Activated CD8-positive, alpha-beta memory T cell treated with anti-CD3 and anti-CD28 coated beads for 1 hour (primary cell): ENCODE measurements around the gene ITGB8.
"Not testable (repeated sequence)": the region's sequence is repeated elsewhere in the genome, so short reads cannot be mapped to it uniquely, and the experiment has no call there.

Experiments used
- DNase-seq, 2 donors: peaks; one replicate each; pipeline ENCODE4 v3.0.0-alpha.2; 2020; ENCODE audit warnings: low read depth in 1 of 2; ENCODE audit errors: extremely low read depth in 1 of 2

The ITGB8 gene

DNA sequence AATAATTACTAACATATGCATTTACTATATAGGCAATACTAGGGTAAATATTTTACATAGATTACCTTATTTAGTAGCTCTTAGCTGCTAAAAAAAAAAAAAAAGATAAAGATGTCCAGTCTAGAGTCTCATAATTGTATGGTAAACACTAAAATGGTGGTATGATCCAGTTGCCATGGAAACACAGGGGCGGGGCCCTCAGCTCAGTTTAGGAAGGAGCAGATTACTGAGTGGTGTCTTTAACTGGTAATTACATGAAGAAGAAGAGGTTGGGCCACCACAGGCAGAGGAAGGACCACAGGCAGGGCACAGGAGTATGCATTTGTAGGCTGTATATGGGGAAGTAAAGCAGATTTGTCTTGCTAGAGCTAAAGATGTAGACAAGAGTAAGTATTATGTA is 43.7 kb downstream of the ITGB8 start:
- no peak for DNase-seq

DNA sequence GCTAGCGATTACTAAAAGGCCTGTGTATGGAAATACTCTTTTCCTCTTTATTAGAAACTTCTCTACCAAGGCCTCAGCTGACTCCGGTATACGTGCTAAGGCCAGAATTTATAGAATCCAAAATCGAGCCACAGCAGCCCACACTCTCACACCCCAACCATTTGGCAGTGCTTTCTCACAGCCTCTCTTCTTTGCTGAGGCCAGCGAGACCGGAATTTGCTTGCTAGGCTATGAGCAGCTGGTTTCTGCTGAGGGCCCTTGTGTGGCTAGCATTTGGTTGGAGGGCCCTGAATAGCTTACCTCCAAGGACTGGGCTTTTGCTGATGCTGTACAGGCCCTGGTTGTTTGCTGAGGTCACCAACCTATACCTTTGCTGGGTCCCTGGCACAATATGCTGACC is 46.1 kb downstream of the ITGB8 start:
- DNase-seq, result no peak

GRCh38 chr7:20381406-20382034 is 50.8 kb downstream of the ITGB8 start:
- DNase-seq, result no peak

DNA sequence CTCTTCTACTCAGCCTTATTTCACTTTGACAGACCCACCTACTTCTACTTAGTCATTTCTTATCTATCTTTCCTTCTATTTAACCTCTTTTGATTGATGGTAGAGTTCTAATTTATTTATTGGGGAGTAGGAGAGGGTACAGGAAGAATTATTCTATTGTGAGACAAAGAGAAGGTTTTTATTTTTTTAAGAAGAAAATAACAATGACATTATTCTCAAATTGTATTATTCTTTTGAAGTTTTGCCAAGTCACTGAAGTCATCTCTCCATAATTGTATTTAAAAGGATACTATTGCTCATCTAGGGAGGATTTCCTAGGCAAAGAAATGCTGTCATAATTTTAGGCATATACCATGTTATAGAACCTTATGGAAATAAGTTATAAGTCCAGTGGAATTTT is 52.7 kb downstream of the ITGB8 start:
- no peak for DNase-seq

DNA sequence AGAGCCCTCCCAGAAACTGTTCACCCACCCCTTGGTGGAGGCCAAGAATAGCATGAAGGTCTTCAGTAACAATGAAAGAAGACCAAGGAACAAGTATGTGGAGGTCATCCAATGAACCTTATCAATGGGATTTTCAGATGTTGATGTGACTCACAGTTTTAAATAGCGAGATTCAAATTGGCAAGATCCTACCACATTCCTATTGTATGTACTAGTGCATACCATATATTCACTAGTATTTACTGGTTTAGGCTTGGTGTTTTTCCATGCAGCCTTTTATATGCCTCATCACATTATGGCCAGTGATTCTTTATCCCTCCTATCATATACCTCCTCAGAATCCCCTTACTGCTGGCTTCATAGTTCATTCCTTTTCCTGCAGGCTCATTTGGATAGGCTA is 54.4 kb downstream of the ITGB8 start:
- no peak for DNase-seq

DNA sequence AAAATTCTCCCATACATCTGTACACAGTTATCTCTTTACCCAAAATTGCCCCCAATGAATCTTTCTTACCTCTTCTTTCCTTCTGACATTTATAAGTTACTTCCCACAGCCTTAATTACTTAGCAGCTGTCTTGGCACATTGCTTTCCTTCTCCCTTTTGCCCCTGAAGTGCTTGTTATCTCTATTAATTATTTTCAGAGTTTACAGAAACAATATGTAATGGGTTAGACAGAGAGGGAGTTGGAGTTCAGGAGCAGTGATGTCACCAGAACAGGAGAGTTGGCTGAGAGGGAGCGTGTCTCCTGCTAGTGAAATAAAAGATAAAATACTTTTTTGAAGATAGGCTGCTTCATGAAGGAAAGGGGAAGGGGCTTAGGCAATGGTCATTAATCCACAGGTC is 57.4 kb downstream of the ITGB8 start:
- DNase-seq, result no peak

DNA sequence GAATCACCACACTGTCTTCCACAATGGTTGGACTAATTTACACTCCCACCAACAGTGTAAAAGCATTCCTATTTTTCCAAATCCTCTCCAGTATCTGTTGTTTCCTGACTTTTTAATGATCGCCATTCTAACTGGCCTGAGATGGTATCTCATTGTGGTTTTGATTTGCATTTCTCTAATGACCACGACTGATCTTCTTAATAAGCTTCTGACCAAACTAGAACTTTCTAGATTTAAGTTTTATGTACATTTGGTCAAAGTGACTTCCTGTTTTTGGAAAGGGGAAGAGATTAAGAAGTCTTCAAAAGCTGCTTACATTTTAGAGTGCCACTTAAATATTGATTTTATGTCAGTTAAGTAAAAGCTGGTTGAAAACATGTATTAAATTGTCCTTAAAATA is 58.5 kb downstream of the ITGB8 start:
- not testable (repeated sequence) for DNase-seq

DNA sequence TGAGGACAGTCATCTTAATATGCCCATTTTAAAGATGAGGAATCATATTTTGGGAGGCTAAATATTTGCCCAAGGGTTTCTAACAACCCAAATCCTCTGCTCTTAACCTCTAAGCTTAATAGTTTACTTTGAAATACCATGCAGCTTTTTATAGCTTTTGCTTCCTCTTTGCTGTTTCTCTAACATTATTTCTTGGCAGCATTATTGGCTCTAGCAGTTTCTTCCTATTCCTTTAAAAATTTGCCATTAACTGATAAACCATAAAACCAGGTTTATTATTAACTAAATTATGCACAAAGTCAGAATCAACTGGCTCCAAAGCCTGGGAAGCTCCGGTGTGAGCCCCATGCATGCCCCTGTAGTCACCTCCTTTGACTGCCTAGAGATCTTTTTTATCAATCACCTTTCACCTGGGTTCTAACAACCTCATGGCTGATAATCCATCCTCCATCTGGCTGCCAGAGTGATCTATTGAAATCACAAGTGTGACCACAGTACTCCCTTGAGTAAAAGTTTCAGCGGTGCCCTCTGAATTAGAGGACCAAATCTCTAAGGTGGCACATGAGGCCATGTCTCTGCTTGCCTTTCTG is 62.4 kb downstream of the ITGB8 start:
- DNase-seq, result no peak

GRCh38 chr7:20393616-20394015 is 62.9 kb downstream of the ITGB8 start:
- no peak for DNase-seq

DNA sequence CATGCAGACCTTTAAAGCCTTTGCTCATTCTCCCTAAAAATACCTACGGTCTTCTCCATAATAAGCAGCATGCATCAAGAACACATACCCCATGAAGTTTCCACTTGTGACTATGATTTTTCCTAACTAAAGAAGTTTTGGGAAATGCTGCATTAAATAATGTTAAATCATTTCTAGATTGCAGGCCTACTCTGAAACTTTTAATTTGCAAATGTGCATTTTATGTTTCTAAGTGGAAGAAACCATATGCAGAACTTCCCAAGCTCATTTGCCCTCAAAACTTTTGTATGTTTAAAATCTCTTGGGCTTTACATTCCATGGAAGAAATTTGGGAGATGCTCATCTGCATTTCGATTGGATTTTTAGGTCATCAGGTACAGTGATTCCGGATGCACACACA is 63.6 kb downstream of the ITGB8 start:
- DNase-seq, result no peak

DNA sequence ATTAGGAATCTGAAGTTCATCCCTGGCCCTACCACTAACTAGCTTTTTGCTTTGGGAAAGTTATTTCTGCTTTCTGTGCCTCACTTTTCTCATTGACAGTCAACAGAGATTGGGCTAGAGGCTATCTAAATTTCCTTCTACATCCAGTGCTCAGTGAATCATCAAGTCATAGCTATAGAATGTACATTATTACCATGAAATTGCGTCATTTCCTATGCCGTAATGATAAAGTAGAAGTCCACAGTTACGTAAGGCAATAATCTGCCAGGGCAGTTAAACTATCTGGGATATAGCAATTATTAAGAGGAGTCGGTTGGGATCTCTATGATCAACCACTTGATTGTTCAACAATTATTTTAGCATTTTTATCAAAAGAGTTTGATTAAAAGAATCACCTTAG is 64.4 kb downstream of the ITGB8 start:
- DNase-seq, result no peak

GRCh38 chr7:20395511-20395910 is 64.8 kb downstream of the ITGB8 start:
- DNase-seq, result no peak

DNA sequence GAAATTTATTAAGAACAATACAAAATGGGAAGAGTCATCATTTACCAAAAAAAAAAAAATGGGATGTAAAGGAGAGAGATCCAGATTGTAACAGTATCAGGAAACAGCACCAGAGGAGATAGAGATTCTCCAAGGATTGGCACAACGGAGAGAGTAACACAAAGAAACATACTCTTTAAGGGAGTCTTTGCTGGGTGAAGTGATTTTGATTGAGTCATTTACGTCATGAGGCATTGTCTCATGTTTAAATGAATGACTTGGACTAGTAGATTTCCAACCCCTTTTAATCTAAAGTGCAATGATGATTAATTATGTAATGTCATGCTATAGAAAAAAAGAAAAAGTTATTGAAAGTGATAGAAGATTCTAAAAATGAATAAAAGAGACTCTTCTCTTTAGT is 68.8 kb downstream of the ITGB8 start:
- DNase-seq, result no peak

DNA sequence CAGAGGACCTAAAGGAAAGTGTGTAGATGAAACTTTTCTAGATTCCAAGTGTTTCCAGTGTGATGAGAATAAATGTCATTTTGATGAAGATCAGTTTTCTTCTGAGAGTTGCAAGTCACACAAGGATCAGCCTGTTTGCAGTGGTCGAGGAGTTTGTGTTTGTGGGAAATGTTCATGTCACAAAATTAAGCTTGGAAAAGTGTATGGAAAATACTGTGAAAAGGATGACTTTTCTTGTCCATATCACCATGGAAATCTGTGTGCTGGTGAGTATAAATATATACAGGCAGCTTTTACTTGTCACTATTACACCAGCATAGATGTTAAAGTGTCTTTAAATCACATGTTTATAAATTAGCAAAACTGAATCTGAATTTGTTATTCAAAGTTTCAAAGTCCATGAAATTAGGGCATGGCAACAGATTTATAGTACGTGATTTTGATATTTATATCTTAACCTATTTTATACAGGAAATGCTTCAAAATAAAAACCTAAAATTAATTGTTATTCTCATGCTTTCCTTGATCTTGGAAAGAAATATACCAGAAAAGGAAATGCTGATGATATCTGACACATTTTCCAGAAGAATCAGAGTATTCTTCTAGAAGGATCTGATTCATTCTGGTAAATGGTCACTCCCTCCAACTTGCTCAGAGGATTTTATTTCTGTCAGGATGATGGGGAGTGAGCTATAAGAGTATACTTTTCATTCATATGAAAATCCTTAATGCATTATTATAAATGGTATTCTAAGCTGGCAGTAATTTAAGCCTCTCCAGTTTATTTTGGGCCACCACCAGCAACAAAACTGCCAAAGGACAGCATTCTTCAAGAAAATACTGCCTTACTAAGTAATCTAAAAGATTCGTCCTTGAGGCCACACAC is 71.4 kb downstream of the ITGB8 start:
- no peak for DNase-seq

GRCh38 chr7:20402747-20403230 is 72.1 kb downstream of the ITGB8 start:
- no peak for DNase-seq

DNA sequence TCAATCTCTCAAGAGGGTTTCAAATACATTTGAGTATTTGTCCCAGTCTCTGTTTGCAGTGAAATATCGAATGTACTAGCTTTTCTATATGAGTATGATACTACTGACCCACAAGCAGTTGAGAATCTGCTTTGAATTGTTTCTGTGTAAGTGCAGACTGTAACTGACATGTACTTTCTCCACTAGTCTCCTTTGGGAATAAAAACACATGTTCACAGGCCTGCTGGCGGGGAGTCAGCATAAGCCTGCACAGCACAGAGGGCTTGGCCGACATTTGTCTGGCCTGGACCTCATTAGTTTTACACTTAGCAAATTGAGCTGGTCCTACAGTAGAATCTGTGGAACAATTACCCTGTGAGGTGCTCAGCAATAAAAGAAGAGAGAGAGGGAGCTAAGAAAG is 72.6 kb downstream of the ITGB8 start:
- DNase-seq, result no peak

DNA sequence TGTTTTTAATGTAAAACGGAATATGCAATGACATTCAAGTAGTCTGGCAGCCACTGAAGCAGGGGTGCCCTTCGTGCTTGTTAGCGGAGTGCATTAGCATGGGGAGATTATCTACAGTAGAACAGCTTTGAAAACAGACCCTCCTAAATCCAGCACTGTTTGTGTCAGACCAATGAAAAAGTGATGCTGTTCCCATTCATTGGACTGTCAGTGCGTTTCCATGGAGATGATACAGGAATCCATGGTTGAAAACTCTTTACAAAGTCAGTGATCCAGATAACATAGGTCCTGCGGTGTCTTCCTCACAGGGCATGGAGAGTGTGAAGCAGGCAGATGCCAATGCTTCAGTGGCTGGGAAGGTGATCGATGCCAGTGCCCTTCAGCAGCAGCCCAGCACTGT is 73.6 kb downstream of the ITGB8 start:
- no peak for DNase-seq

DNA sequence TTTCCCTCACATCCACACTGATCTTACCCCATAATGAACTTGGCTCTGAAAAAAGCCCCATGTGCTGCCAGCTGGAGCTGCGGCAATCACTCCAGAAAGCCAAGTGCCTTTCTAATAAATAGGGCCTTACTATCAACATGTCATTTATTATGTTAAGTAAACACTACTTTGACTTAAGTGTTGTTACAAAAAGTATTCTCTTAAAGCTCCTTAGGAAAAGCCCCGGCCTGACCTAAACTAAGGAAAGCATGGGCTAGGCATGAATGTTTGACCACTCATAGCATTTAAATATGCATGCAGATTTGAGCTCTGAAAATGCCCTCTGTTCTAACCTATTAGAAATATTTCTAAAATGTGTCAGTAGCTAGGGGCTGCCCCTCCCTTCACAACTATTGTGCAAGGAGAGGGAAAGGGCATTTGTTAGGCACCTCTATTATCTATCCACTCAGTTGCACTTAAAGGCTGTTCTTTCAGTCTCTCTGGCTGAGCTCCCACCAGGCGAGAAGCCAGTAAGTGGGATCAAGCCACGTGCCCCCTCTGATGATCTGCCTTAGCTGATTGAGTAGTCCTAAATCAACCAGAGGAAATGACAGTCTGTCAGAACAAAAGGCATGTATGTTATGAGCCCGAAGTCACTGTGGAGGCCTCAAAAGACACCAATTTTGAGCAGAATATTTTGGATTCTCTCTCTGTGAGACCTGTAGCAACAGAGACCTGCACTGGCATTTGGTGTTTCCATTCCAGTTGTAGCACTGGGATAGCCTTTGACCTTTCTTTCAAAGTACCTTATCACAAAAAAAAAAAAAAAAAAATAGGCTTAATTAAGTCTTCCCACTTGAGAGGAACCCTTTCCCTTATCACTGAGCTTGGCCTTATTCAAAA is 77.1 kb downstream of the ITGB8 start:
- DNase-seq, result no peak

DNA sequence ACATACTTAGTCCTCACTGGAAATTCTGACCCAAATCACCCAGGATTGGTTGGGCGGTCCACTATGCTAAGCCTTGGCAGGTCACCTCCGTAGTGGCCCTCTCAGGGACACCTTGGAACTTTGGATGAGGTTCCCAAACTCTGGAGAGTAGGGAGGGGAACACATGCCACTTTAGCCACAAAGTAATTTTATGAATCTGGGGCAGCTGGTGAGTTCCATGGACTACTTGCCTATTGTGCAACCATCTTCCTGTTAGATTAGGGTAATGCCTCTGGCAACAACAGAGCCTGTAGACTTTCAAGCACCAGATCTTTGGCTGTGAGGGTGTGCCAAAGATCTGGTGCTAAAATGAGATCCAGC is 77.7 kb downstream of the ITGB8 start:
- DNase-seq, result no peak

GRCh38 chr7:20409961-20410360 is 79.3 kb downstream of the ITGB8 start:
- no peak for DNase-seq

DNA sequence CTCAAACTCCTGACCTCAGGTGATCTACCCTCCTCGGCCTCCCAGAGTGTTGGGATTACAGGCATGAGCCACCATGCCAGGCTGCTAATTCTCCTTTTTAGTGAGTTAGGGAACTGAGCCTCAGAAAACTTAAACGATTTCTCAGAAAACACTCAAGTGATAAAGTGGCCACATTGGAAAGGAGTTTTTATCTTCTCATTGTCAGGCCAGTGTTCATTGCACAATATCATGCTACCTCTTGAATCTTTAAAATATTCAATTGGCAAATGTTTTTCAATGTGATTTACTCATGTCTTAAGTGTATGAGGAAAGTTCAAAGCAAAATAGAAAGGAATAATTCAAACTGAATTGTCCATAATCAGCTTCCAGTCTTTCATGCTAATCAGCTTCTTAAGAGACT is 80.7 kb downstream of the ITGB8 start:
- DNase-seq, result no peak
